HG03460 (cell line): ENCODE results near the gene GPR155.
A peak's percentile ranks its signal among the peaks of the same experiment; 100 is the strongest.
"Not testable (repeated sequence)": the region's sequence is repeated elsewhere in the genome, so short reads cannot be mapped to it uniquely, and the experiment has no call there.

Experiments
- ATAC-seq: cut with Tn5 transposase; IDR thresholded peaks from one replicate; pipeline ENCODE4 v1.9.1; 2021; ENCODE audit not compliant: unreplicated experiment

The GPR155 gene

DNA sequence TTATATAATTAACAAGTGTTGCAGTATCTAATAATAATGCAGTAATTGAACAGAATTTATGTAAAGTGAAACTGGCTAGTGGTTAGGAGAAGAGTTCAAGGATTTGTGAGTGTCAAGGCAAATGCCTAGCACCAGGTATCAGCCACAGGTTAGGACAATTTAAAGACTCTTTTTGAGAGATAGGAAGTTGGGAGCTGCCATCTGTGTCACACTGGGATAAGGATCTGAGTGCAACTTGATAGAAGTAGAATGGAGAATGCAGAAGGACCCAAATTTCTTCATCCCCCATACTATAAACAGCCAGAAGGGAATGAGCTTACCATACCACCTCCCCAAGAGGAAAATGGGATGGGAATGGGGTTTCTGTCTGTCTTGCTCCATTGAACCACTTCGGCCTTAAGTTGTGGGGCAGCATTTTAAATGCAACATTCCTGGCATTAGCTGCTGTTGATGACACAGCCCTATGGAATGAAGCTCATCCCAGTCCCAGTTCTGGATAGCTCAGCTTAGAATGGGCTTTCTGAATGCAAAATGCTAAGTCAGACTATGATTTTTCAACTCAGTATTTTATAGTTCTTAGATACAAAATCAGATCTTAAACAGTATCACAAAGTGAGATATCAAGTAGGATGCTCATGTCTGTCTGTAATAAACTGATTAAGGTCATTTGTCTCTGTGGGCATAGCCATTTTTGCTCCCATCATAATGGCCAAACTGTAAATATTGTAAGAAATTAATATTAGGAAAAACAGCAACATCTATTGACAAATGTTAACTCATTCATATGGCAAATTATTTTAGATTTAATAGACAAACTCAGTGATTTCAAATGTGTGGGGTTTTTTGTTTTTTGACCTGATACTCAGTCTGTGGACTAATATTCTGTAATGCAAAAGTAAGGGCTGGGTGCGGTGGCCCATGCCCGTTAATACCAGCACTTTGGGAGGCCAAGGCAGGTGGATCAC is 44.0 kb downstream of the GPR155 start:
- no peak for ATAC-seq

DNA sequence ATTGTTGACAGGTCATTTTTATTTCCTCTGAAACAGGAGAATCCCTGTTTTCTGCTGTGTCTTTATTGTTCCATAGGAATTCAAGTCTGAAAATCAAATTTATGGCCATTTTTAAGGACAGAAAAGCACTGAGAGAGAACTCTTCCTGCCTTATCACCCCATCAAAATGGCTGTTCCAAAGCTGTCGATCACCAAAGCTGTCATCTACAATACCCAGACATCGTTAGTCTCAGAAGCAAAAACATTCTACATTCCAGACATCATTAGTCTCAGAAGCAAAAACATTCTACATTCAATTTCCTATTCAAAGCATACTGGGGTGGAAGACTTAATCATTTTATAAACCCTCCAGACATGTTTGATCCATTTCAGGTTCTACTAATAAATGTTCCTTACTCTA is 46.9 kb downstream of the GPR155 start:
- ATAC-seq = no peak

DNA sequence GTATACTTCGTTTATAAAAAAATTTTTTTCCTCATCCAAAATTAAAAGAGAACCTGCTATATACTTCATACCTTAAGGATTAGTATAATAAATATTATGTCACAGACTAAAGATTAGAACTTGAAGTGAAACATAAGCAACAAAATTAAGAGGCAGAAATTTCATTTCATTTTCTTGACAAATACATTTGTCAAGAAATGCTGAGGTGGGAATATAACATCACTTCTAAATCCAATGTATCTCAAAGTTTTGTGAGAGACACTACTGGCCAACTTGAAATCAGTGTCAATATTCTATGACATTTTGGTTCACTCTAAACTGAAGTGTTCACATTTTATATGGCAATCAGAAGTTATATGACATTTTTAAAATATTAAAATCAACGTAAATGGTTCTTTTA is 47.5 kb downstream of the GPR155 start:
- no peak for ATAC-seq

DNA sequence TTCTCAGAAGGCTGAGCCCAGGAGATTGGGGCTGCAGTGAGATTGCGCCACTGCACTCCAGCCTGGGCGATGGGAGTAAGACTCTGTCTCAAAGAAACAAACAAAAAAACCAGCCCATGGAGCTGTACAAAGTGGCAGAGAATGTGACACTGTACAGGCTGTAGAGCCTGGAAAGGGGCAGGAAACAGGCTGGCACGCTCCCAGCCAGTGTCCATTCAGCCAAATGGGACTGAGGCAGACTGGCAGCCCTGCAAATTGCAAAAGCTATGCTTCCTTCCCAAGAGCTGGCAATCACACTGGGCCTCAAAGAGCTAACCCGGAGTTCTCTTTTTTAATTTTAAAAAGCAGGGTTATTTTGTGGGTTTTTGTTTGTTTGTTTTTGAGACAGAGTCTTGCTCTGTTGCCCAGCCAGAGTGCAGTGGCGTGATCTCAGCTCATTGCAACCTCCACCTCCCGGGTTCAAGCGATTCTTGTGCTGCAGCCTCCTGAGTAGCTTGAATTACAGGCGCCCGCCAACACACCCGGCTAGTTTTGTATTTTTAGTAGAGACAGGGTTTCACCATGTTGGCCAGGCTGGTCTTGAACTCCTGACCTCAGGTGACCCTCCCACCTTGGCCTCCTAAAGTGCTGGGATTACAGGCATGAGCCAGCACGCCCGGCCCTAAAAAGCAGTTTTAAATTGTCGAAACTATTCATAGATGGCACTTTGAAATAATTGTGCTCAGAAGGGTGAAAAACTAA is 48.5 kb downstream of the GPR155 start:
- no peak for ATAC-seq

DNA sequence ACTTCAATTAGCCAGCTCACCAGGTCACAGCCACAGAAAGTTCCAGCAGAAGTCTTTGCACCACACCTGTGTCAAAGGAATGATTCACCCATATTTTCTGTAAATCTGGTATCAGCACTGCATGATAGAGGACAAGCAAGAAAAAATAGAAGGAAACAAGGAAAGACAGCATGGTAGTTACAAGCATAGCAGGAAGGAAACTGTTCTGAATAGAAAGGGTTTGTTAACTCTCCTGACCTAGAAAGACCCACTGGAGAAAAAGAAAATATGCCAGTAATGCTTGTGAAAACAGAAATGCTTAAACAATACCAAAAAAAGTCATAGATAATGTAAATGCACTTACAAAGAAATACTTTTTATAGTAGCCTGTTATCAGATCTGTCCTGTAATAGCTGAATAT is 50.5 kb downstream of the GPR155 start:
- ATAC-seq = no peak

DNA sequence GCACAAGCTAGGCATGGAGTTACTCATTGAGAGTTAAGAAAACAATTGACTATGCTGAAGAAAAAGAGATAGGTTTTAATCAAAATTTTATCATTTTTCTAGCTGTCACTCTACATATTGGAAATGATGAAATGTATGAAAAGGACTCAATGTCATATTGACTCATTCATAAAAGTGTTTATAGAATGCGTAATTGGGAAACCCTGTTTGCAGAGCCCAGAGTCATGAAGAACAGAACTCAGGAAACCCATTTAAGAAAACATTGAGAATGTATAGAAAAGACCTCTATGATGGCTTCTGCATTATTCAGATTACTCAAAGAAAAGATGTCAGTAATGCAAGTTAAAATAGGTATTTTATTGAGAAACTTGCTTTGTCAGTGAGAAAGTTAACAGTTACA is 54.9 kb downstream of the GPR155 start:
- no peak for ATAC-seq

DNA sequence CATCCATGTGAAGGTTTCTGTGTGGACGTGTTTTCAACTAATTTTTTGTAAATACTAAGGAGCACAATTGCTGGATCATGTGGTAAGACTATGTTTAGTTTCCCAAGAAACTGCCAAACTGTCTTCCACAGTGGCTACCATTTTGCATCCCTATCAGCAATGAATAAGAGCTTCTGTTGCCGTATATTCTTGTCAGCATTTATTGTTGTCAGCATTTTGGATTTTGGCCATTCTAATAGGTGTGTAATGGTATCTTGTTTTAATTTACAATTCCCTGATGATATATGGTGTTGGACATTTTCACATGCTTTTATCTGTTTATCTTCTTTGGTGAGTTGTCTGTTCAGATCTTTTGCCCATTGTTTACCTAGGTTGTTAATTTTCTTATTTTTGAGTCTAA is 56.8 kb downstream of the GPR155 start:
- ATAC-seq = no peak

DNA sequence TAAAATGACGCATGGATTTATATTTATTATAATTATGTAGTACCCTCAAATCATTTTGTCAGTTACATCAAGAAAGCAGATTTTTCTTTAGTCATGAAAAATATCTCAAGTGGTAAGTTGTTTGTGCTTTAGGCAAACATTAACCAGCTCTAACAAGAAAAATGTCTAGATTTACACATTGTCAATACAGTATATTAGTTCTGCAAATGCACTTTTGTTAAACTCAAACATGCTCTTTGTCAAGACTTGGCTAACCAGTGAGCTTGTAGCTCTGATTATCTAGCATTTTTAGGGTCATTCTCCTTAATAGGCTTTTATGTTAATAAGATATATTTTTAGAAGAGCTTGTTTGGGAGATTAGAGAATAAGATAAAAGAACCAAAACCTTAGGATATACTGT is 58.6 kb downstream of the GPR155 start:
- no peak for ATAC-seq

DNA sequence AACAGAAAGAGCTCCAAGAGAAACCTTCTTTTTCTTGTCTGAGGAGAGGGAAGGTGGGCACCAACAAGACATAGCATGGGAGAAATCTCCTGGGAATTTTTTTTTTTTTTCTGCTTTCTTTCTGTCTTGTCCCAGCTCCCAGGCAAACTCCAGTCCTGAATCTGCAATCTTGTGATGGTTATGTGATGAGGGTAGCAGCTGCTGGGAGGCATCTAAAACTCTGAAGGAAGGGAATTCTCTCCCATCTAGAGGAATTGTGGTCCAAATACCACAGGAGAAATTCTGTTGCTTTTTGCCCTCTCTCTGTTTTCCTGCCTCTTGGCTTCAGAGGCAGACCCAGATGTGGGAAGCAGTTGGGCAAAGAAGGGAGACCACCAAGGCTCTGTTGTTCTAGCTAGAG is 74.6 kb downstream of the GPR155 start:
- no peak for ATAC-seq

DNA sequence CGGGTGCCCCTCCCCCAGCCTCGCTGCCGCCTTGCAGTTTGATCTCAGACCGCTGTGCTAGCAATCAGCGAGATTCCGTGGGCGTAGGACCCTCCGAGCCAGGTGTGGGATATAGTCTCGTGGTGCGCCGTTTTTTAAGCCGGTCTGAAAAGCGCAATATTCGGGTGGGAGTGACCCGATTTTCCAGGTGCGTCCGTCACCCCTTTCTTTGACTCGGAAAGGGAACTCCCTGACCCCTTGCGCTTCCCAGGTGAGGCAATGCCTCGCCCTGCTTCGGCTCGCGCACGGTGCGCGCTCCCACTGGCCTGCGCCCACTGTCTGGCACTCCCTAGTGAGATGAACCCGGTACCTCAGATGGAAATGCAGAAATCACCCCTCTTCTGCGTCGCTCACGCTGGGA is 76.8 kb downstream of the GPR155 start:
- ATAC-seq = not testable (repeated sequence)

DNA sequence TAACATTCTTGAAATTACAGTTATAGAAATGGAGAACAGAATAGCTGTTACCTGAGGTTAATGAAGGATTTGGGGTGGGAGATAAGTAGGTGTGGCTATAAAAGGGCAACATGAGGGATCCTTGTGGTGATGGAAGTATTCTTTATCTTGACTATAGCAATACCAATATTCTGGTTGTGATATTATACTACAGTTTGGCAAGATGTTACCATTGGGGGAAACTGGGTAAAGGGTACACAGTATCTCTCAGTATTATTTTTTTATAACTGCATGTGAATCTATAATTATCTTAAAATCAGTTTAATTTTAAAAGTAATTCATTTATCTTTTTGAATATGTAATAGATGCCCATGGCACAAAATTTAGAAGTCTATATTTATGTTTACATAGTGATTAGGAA is 83.2 kb downstream of the GPR155 start:
- no peak for ATAC-seq

DNA sequence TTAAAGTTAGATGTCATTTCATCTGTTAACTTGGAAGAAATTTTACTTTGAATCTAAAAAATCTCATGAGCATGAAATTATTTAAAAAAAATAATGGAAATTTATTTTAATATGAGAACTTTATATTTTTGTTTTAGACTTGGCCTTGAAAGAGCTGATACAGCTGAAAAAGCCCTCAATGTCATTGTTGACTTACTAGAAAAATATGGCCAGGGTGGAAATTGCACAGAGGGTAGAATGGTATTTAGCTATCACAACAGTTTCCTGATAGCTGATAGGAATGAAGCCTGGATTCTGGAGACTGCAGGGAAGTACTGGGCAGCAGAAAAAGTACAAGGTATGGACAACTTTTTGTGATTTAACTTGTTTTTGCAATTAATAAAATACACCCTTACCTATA is 86.0 kb downstream of the GPR155 start:
- ATAC-seq = no peak

DNA sequence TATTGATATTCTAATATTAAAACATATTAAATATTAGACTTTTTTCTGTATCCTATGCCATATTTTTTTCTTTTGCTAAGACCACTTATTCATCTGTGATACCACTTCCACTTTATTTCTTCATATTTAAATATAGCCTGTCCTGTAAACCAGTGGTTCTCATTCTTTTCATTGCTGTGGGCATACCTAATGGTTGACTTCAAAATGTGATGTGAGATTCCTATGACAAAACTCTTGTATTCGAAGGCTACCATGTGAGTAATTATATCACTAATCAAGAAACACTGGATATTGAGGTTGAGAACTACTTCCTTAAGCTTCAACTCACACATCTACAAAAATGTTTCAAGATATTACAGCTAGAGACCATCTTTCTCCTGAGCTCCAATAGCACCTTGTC is 87.7 kb downstream of the GPR155 start:
- no peak for ATAC-seq

DNA sequence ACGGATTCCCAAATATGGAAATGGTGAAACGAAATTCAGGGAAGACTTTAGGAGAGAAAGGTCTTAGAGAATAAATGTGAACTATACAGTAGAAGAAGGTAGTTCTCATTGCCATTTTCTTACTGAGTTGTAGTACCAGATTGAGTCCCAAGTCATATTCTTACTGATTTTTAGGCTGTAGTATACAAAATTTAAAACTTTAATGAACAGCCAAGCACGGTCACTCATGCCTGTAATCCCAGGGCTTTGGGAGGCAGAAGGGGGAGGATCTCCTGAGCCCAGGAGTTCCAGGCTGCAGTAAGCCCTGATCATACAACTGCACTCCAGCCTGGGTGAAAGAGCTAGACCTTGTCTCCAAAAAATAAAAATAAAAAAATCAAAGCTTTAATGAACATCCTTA is 89.1 kb downstream of the GPR155 start:
- no peak for ATAC-seq

DNA sequence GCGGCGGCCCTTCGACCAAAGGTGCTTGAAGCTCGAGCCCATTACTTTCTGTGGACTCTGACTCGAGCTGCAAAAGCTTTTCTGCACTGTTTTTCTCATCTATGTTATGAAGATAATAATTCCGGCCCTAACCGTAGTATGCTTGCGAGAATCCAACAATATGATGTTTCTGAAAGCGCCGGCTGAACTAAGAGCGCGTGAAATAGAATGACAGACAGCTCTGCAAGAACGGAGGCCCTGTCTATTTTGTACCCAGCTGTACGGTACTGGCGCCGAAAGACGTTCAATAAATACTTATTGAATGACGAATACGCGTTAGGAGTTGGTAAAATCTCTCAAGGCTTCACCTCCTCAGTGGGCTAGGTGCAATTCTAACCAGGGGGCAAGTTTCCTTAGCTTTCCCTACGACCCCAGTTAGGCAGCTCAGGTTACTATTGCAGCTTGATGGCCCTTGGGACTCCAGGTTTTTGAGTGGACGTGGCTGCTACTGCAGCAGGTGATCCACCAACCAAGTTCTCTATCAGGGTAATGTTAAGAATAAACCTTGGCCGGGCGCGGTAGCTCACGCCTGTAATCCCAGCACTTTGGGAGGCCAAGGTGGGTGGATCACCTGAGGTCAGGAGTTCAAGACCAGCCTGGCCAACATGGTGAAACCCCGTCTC is 90.7 kb downstream of the GPR155 start:
- peak; percentile 22 for ATAC-seq

DNA sequence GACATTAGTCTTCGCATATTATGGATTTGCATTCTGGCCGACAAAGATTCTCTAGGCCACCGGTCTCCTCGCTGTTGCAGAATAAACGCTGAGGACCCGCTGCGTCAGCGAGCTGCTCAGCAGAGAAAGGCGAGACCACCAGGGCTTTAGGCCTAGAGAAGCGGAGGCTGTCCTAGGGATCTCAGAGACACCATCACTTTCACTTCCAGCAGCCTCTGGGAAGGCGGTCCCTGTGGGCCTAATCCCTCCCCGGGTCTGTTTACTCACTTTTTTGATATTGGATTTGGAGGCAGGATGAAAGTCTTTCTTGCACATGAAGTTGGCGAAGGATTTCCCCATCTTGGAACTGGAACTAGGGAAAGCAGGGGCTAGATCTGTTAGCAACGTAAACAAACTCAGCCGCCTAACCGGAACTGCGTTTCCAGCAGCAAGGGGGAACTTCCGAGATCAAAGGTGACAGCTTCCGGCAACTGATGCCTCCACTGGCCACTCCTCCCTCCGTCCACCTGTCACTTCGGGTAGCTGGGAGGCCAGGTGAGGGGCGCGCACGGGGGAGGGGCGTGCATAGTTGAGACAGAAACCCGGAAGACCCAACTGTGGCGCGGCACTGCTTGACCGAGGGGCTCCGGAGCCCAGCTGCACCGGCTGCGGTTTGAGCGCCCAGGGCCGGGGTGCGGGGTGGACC is 91.4 kb downstream of the GPR155 start, which contains the start of gene SCRN3:
TSS of gene SCRN3 (plus strand) at position 447 of the 685 bp plus-strand sequence. CDS start 2,554 bp downstream, outside the sequence.
- peak; percentile 96 for ATAC-seq

DNA sequence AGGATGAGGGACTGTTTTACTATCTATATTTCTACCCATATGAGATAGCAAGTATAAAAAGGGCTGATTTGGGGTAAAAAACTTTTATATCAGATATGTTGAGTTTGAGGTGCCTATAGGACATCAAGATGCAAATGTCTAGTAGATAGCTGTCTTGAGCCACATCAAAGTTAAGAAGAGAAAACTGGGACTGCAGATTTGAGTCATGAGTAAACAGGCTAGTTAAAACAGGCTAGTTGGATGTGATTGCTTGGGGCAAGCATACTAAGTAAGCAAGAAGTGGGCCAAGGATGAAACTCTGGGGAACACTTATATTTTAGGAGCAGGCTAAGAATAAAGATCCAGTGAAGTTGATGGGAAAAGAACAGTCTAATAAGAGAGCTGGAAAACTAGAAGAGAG is 94.1 kb downstream of the GPR155 start:
- ATAC-seq = no peak

DNA sequence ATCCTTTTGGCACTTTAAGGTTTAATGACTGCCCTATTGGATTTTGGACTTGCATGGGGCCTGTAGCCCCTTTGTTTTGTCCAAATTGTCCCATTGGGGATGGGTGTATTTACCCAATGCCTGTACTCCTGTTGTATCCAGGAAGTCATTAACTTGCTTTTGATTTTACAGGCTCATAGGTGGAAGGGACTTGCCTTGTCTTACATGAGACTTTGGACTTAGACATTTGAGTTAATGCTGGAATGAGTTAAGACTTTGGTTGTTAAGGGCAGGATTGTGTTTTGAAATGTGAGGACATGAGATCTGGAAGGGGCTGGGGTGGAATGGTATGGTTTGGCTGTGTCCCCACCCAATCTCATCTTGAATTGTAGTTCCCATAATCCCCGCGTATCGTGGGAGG is 96.5 kb downstream of the GPR155 start:
- not testable (repeated sequence) for ATAC-seq

DNA sequence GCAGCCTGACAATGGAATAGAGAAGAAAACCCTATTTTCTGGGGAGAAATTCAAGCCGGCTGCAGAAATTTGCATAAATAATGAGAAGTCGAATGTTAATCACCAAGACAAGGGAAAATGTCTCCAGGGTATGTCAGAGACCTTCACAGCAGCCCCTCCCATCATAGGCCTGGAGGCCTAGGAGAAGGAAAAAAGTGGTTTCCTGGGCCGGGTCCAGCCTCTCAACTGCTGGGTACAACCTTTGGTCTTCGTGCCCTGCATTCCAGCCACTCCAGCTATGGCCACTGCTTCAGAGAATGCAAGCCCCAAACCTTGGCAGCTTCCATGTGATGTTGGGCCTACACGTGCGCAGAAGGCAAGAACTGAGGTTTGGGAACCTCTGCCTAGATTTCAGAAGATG is 97.3 kb downstream of the GPR155 start:
- no peak for ATAC-seq

DNA sequence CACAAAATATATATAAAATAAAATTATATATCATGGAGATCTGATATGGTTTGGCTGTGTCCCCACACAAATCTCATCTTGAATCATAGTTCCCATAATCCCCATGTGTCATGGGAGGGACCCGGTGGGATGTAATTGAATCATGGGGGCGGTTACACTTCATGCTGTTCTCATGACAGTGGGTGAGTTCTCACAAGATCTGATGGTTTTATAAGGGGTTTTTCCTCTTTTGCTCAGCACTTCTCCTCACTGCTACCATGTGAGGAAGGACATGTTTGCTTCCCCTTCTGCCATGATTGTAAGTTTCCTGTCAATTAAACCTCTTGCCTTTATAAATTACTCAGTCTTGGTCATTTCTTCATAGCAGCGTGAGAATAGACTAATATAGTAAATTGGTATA is 98.1 kb downstream of the GPR155 start:
- not testable (repeated sequence) for ATAC-seq

DNA sequence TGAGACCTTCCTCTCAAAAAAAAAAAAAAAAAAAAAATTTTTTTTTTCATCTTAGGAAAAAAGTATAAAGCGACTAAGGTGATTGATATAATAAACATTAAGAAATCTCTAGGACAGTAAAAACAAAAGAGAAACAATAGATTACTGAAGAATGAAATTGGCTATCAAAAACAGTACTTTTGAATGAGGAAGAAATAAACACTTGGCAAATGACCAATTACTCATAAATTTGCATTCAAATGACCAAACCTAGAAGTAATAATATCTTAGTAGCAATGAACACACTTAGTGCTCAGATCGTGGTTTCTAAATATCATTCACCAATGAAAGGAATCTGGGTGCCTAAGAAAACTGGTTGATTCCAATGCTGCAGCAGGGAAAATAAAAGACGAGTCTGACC is 101.6 kb downstream of the GPR155 start:
- ATAC-seq = no peak
